HepG2 (cell line): ENCODE results near the gene TPCN2. TPM values are rescaled to one million over a fixed set of nuclear protein-coding genes. Genes with fewer than 3 reads are reported as not detected.

ENCODE experiments used
- ATAC-seq: fragments of 200-7000 bp; cut with Tn5 transposase; 3 replicates; pipeline ENCODE4 v1.9.1; 2020; ENCODE audit warnings: mild to moderate bottlenecking, moderate library complexity
- BruUV-seq: library from RNA; stranded (reverse); fragments of 400-500 nt; replicated peaks from 2 replicates; lab custom pipeline; 2021; lab: Mats Ljungman, UMichigan
- CTCF ChIA-PET: fragments of 300-600 bp; formaldehyde crosslinking; extraction: SDS; loops from one replicate; lab custom pipeline; 2021; ENCODE audit warnings: low total read pairs, inconsistent platforms, low intra/inter-chr PET ratio; lab: Yijun Ruan, JAX
- POLR2A ChIA-PET: fragments of 350-600 bp; sonication (Branson Sonifier 250); formaldehyde crosslinking; loops from one replicate; lab custom pipeline; 2020; ENCODE audit warnings: antibody characterized with exemption, inconsistent platforms; lab: Yijun Ruan, JAX
- DNase-seq: peaks from one replicate; pipeline ENCODE4 v3.0.0-alpha.2; 2015; ENCODE audit warnings: low spot score
- FAIRE-seq: peaks from 3 replicates; lab custom pipeline; 2011; peaks lifted over from hg19 to GRCh38; lab: Jason Lieb, UNC
- H2AFZ ChIP-seq: one replicate; pipeline ENCODE4 v1.6.1; 2011; ENCODE audit warnings: low read length, inconsistent platforms
- H3K27ac ChIP-seq: fragments of 300-600 bp; 3 replicates; pipeline ENCODE4 v1.8.0; 2011; ENCODE audit warnings: mixed run types, mild to moderate bottlenecking, mixed read lengths, low read length, inconsistent platforms; ENCODE audit not compliant: insufficient read depth; ENCODE audit errors: extremely low read length
- H3K27me3 ChIP-seq, 2 experiments: fragments of 200-600 bp in 1 of 2; 2 replicates in 1 of 2; 3 replicates in 1 of 2; pipeline versions ENCODE4 v1.6.0 to v1.8.0; 2011; ENCODE audit warnings: low read length in 2 of 2, mild to moderate bottlenecking in 2 of 2, moderate library complexity in 2 of 2, inconsistent platforms in 1 of 2; ENCODE audit not compliant: insufficient read depth in 2 of 2, control insufficient read depth in 1 of 2
- H3K36me3 ChIP-seq, 2 experiments: fragments of 200-600 bp in 1 of 2; replicated peaks in 1 of 2; 2 replicates in 1 of 2; 3 replicates in 1 of 2; pipeline versions ENCODE4 v1.5.1 to v1.8.0; 2011; ENCODE audit warnings: low read length in 2 of 2, inconsistent platforms in 1 of 2; ENCODE audit not compliant: insufficient read depth in 2 of 2, control insufficient read depth in 1 of 2
- H3K4me1 ChIP-seq: 2 replicates; pipeline ENCODE4 v1.5.1; 2012; ENCODE audit warnings: low read length, inconsistent platforms; ENCODE audit not compliant: insufficient read depth
- H3K4me2 ChIP-seq: 2 replicates; pipeline ENCODE4 v1.6.0; 2011; ENCODE audit warnings: low read depth, low read length, inconsistent platforms
- H3K4me3 ChIP-seq, 3 experiments: fragments of 200-600 bp in 1 of 3; sonication (generic), shearing (Covaris generic) in 1 of 3; replicated peaks in 1 of 3; 2 replicates each; pipeline ENCODE4 v1.5.1; 2011 to 2016; ENCODE audit warnings: low read length in 3 of 3, inconsistent platforms in 2 of 3, low read depth in 2 of 3, mild to moderate bottlenecking in 2 of 3, control low read depth in 1 of 3, mixed read lengths in 1 of 3; ENCODE audit not compliant: insufficient read depth in 1 of 3
- H3K79me2 ChIP-seq: one replicate; pipeline ENCODE4 v1.6.1; 2011; ENCODE audit warnings: low read length, inconsistent platforms; ENCODE audit not compliant: insufficient read depth
- H3K9ac ChIP-seq: 2 replicates; pipeline ENCODE4 v1.6.0; 2011; ENCODE audit warnings: mild to moderate bottlenecking, low read depth, low read length, inconsistent platforms; ENCODE audit not compliant: insufficient read depth
- H3K9me3 ChIP-seq: 2 replicates; pipeline ENCODE4 v1.5.1; 2012; ENCODE audit warnings: mild to moderate bottlenecking, low read length
- H4K20me1 ChIP-seq: 2 replicates; pipeline ENCODE4 v1.6.0; 2011; ENCODE audit warnings: inconsistent platforms, mild to moderate bottlenecking, low read length, moderate library complexity; ENCODE audit not compliant: insufficient read depth
- AGO1 ChIP-seq: fragments of 200-400 bp; formaldehyde crosslinking; IDR thresholded peaks from 2 replicates; pipeline ENCODE4 v1.6.1; 2017; ENCODE audit warnings: mild to moderate bottlenecking, low read depth, low read length, moderate library complexity; ENCODE audit not compliant: poor library complexity, severe bottlenecking
- MEIS1 ChIP-seq: sonication (generic); formaldehyde crosslinking; IDR thresholded peaks from 2 replicates; pipeline ENCODE4 v1.9.0; 2021; ENCODE audit warnings: mild to moderate bottlenecking, missing genetic modification reagents, moderate library complexity, borderline replicate concordance
- MIER2 ChIP-seq: IDR thresholded peaks from 2 replicates; pipeline ENCODE4 v1.6.1; 2016; ENCODE audit warnings: missing biosample characterization, missing genetic modification reagents
- POLR2AphosphoS5 ChIP-seq: IDR thresholded peaks from 2 replicates; pipeline ENCODE4 v1.6.1; 2012; ENCODE audit warnings: low read depth, low read length
- SP4 ChIP-seq: sonication (generic); formaldehyde crosslinking; IDR thresholded peaks from 2 replicates; pipeline ENCODE4 v1.8.1; 2023; ENCODE audit warnings: mild to moderate bottlenecking, missing genetic modification reagents
- ZC3H13 ChIP-seq: sonication (generic); formaldehyde crosslinking; IDR thresholded peaks from 2 replicates; pipeline ENCODE4 v1.8.1; 2023; ENCODE audit warnings: mild to moderate bottlenecking, missing genetic modification reagents, moderate library complexity
- ZNF234 ChIP-seq: sonication (generic); formaldehyde crosslinking; conservative IDR thresholded peaks from 2 replicates; pipeline ENCODE4 v1.5.1; 2020; ENCODE audit warnings: mild to moderate bottlenecking, missing genetic modification reagents
- ZNF335 ChIP-seq: sonication (generic); formaldehyde crosslinking; IDR thresholded peaks from 2 replicates; pipeline ENCODE4 v1.4.0; 2020; ENCODE audit warnings: missing genetic modification reagents
- ZNF737 ChIP-seq: sonication (generic); formaldehyde crosslinking; IDR thresholded peaks from 2 replicates; pipeline ENCODE4 v1.5.0; 2020; ENCODE audit warnings: missing genetic modification reagents, mild to moderate bottlenecking, borderline replicate concordance
- WGBS: methylation state at CpG from one replicate; pipeline ENCODE4 v1.1.6; 2017; ENCODE audit warnings: low lambda C conversion rate; 5-methylcytosine and 5-hydroxymethylcytosine counted together
- in situ Hi-C: cut with HindIII; loops from 2 replicates; pipeline ENCODE4 v1.10.0; 2017; ENCODE audit warnings: low pct_unique_long_range_greater_than_20kb; ENCODE audit not compliant: extremely low pct_ligation_motif_present
- intact Hi-C: fragments of 100-400 bp; cut with micrococcal nuclease; formaldehyde crosslinking; loops from one replicate; pipeline ENCODE4 v1.10.0; 2022; ENCODE audit not compliant: unreplicated experiment
- polyA plus RNA-seq, 8 experiments: library from polyadenylated mRNA; depleted of rRNA in 3 of 8; stranded (reverse) in 7 of 8; unstranded in 1 of 8; fragments of >200 nt; fragmentation: Illumina TruSeq in 4 of 8; extraction: Trizol in 4 of 8; gene quantifications; 2 replicates each; pipeline versions ENCODE4 v1.2.1 to v1.2.3, GENCODE V29; 2011 to 2016; ENCODE audit warnings: low read depth in 4 of 8, missing spikeins in 1 of 8, mixed read lengths in 1 of 8; ENCODE audit not compliant: insufficient read depth in 1 of 8
- total RNA-seq, 5 experiments: library from RNA; depleted of rRNA; stranded (reverse); fragments of >200 nt; fragmentation: Illumina TruSeq; extraction: Trizol; gene quantifications; 2 replicates each; pipeline ENCODE4 v1.2.3, GENCODE V29; 2016; ENCODE audit warnings: low read depth in 1 of 5
- TF ChIP-seq, protein P1 (sequence below): sonication (generic); formaldehyde crosslinking; IDR thresholded peaks from 2 replicates; pipeline ENCODE4 v1.5.1; 2020; ENCODE audit warnings: missing genetic modification reagents, mild to moderate bottlenecking, borderline replicate concordance

The TPCN2 gene
- total and polyA plus RNA-seq, 2 of the 13 experiments (the other 11 are each of a cell fraction or from before 2014, with no cell fraction given) = 5.6 to 5.9 TPM

DNA sequence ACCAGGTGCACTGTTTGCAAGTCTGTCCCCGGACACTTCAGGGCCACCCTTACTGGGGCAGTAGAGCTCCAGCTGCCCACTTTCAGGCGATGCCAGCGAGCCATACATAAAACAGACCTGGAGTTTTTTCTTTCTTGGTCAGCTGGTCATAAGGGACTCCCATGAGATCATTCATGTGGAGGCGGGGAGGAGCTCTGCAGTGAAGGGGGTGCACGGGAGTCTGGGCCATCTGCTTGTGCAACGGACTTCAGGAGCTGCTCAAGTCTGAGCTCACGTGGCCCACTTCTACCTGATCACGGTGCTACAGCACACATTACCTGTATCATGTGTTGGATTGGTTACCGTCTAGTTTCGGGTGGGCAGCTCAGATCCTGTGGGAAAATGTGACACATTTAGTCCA is 26.5 kb upstream of the TPCN2 start:
- peaks cover under 1% of the 10 kb centered on the region for H3K4me1 ChIP-seq
- ATAC-seq (no peak), FAIRE-seq (no peak), DNase-seq (no peak)
- ChIA-PET CTCF (no interaction called here), POLR2A (no interaction called here)
- in situ Hi-C loops (no loop called here), intact Hi-C loops (no loop called here)
- H3K36me3 ChIP-seq = no peaks in the 10 kb centered on the region
- BruUV-seq = no TSS peak
- no peaks in the 10 kb centered on the region for H3K79me2 ChIP-seq
- 56% methylated on average over 8 of the region's 10 CpGs for WGBS
- H2AFZ ChIP-seq = no peak overlapping the region
- H4K20me1 ChIP-seq = no peaks in the 10 kb centered on the region
- no peak overlapping the region for H3K9ac ChIP-seq
- TF ChIP-seq MEIS1 (CRISPR knock-in tag) (no peak), MIER2 (CRISPR knock-in tag) (no peak)
- no peak overlapping the region for H3K4me3 ChIP-seq
- H3K27ac ChIP-seq = no peak overlapping the region
- peaks cover 1 to 19% of the 10 kb centered on the region in 2 experiments; a peak in 3 of 5 replicates for H3K27me3 ChIP-seq
- H3K4me2 ChIP-seq = no peak overlapping the region
- H3K9me3 ChIP-seq = no peaks in the 10 kb centered on the region

DNA sequence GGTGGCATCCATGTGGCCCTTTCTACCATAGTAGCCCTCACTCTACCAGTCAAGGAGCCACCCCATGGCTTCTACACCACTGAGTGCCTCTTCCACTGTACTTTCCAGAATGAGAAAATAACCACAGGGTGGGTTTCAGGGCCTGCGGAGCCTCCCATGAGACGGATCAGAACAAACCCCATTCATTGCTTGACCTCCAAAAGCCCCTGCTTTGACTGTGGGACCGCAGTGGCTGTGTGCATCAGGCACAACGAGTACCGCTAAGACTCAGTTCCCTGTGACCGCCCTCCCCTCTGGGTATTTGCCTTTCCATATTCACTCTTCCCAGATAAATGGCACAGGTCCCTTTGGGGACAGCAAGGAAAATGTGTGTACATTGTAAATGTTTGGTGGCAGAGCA is 24.2 kb upstream of the TPCN2 start:
- in situ Hi-C loops = no loop called here
- no TSS peak for BruUV-seq
- ATAC-seq = no peak

More for the DNA sequence above, 24.2 kb upstream of the TPCN2 start:
- Histone ChIP-seq H3K4me1 (peaks cover 11% of the 10 kb centered on the region), H3K9ac (no peak overlapping the region), H3K27ac (no peak overlapping the region), H4K20me1 (no peaks in the 10 kb centered on the region), H2AFZ (no peak overlapping the region), H3K9me3 (no peaks in the 10 kb centered on the region), H3K4me2 (no peak overlapping the region), H3K27me3 (peaks cover 1 to 10% of the 10 kb centered on the region in 2 experiments; a peak in 2 of 5 replicates), H3K36me3 (no peaks in the 10 kb centered on the region), H3K79me2 (no peaks in the 10 kb centered on the region), H3K4me3 (no peak overlapping the region)
- POLR2A ChIA-PET = no interaction called here
- CTCF ChIA-PET = no interaction called here
- no peak for FAIRE-seq
- 82% methylated on average over 4 of the region's 6 CpGs for WGBS
- intact Hi-C loops = no loop called here
- TF ChIP-seq POLR2AphosphoS5 = no peak
- TF ChIP-seq ZNF737 (CRISPR knock-in tag) = no peak
- TF ChIP-seq AGO1 = no peak
- no peak for TF ChIP-seq SP4
- TF ChIP-seq ZC3H13 (CRISPR knock-in tag) = no peak
- no peak for TF ChIP-seq ZNF335
- TF ChIP-seq, protein P1, sequence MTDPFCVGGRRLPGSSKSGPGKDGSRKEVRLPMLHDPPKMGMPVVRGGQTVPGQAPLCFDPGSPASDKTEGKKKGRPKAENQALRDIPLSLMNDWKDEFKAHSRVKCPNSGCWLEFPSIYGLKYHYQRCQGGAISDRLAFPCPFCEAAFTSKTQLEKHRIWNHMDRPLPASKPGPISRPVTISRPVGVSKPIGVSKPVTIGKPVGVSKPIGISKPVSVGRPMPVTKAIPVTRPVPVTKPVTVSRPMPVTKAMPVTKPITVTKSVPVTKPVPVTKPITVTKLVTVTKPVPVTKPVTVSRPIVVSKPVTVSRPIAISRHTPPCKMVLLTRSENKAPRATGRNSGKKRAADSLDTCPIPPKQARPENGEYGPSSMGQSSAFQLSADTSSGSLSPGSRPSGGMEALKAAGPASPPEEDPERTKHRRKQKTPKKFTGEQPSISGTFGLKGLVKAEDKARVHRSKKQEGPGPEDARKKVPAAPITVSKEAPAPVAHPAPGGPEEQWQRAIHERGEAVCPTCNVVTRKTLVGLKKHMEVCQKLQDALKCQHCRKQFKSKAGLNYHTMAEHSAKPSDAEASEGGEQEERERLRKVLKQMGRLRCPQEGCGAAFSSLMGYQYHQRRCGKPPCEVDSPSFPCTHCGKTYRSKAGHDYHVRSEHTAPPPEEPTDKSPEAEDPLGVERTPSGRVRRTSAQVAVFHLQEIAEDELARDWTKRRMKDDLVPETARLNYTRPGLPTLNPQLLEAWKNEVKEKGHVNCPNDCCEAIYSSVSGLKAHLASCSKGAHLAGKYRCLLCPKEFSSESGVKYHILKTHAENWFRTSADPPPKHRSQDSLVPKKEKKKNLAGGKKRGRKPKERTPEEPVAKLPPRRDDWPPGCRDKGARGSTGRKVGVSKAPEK (CRISPR knock-in tag) = no peak
- no peak for TF ChIP-seq ZNF234 (CRISPR knock-in tag)
- no peak for DNase-seq
